SH-SY5Y (cell line): Measurements from ENCODE around the gene KLK3.

ENCODE experiments used
- GATA2 ChIP-seq: IDR thresholded peaks from 2 replicates; pipeline ENCODE4 v1.6.1; 2011; ENCODE audit warnings: mild to moderate bottlenecking, low read depth, low read length
- GATA3 ChIP-seq: IDR thresholded peaks from 2 replicates; pipeline ENCODE4 v1.6.1; 2011; ENCODE audit warnings: low read depth, mild to moderate bottlenecking, low read length, moderate library complexity

DNA sequence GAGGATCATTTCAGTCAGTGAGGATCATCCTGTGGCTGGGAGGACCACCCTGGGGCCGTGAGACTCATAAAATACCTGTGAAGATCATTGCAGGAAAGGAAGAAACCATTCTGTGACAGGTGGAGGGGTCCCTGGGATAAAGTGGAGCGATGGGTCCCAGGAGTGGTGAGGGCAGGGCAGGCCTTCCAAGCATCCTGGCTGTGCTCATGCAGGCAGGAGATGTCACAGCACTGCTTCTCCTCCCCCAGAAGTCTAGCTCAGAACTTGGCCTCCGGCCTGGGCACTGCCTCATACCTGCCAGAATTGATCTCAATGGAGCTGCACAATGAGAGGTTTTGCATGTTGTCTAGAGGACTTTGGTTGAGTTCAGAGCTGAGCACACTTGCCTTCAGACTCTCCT is 42.2 kb upstream of the KLK3 start:
- no peak for TF ChIP-seq GATA2
- no peak for TF ChIP-seq GATA3
